Activated CD4-positive, alpha-beta T cell treated with anti-CD3 and anti-CD28 coated beads, Interleukin-2, Interleukin-6, amounts not matched to agents 100 ng/mL and 50 ng/mL, durations not matched to agents 16 hours and 8 hours (primary cell): Measurements from ENCODE around the gene SETSIP.
A peak's percentile ranks its signal among the peaks of the same experiment; 100 is the strongest.
"Not testable (repeated sequence)": the region's sequence is repeated elsewhere in the genome, so short reads cannot be mapped to it uniquely, and the experiment has no call there.

Source experiments
- DNase-seq: peaks from one replicate; pipeline ENCODE4 v3.0.0-alpha.2; 2020

SETSIP gene

GRCh38 chr1:92075311-92075710, at the start of gene SETSIP:
TSS of gene SETSIP (minus strand) at chr1:92075411. CDS start at chr1:92075411, 0 bp downstream.
- no peak for DNase-seq

- DNase-seq: peak; percentile 18
Observed at GRCh38 chr1:92123868-92124267, 48.7 kb upstream of the SETSIP start.

- no peak for DNase-seq
Observed at GRCh38 chr1:92118826-92119225, 43.6 kb upstream of the SETSIP start.

- DNase-seq: no peak
Observed at GRCh38 chr1:92117526-92117925, 42.3 kb upstream of the SETSIP start.

GRCh38 chr1:92108631-92109030, 33.4 kb upstream of the SETSIP start:
- DNase-seq: no peak

GRCh38 chr1:92105546-92106081, 30.4 kb upstream of the SETSIP start:
- no peak for DNase-seq

- no peak for DNase-seq
Observed at GRCh38 chr1:92096317-92096716, 21.1 kb upstream of the SETSIP start.

GRCh38 chr1:92095874-92096273, 20.7 kb upstream of the SETSIP start:
- no peak for DNase-seq

GRCh38 chr1:92094595-92094994, 19.4 kb upstream of the SETSIP start:
- no peak for DNase-seq

- no peak for DNase-seq
Observed at GRCh38 chr1:92094090-92094489, 18.9 kb upstream of the SETSIP start.

- no peak for DNase-seq
Observed at GRCh38 chr1:92091625-92092024, 16.4 kb upstream of the SETSIP start.

- DNase-seq: no peak
Observed at GRCh38 chr1:92087542-92087941, 12.3 kb upstream of the SETSIP start.

GRCh38 chr1:92085727-92086126, 10.5 kb upstream of the SETSIP start:
- no peak for DNase-seq

- no peak for DNase-seq
Observed at GRCh38 chr1:92084651-92085050, 9.4 kb upstream of the SETSIP start.

GRCh38 chr1:92081031-92081430, 5.8 kb upstream of the SETSIP start:
- no peak for DNase-seq

- DNase-seq: peak; percentile 83
Observed at GRCh38 chr1:92080128-92080985, 5.1 kb upstream of the SETSIP start, which contains the start of gene BTBD8. TSS of gene BTBD8 (plus strand) at chr1:92080345. CDS start at chr1:92080572, 227 bp downstream.

GRCh38 chr1:92079441-92079840, 4.2 kb upstream of the SETSIP start:
- DNase-seq: no peak

GRCh38 chr1:92078077-92078476, 2.9 kb upstream of the SETSIP start:
- not testable (repeated sequence) for DNase-seq

GRCh38 chr1:92076363-92076762, 1.2 kb upstream of the SETSIP start:
- DNase-seq: no peak

GRCh38 chr1:92074446-92074845, 765 bp downstream of the SETSIP start:
- not testable (repeated sequence) for DNase-seq

- DNase-seq: no peak
Observed at GRCh38 chr1:92070892-92071291, 4.3 kb downstream of the SETSIP start.

- no peak for DNase-seq
Observed at GRCh38 chr1:92066321-92066720, 8.9 kb downstream of the SETSIP start.

- no peak for DNase-seq
Observed at GRCh38 chr1:92065042-92065441, 10.2 kb downstream of the SETSIP start.

GRCh38 chr1:92051948-92052347, 23.3 kb downstream of the SETSIP start:
- no peak for DNase-seq
